Panc1 (cell line): Measurements from ENCODE around the gene CRHR2.

Source experiments
- CTCF ChIP-seq: fragments of 450-650 bp; IDR thresholded peaks from 2 replicates; pipeline ENCODE4 v1.5.1; 2017; ENCODE audit warnings: mild to moderate bottlenecking
- POLR2AphosphoS5 ChIP-seq: IDR thresholded peaks from 2 replicates; pipeline ENCODE4 v1.6.1; 2012; ENCODE audit warnings: mild to moderate bottlenecking, low read depth, low read length, moderate library complexity
- REST ChIP-seq, 2 experiments: IDR thresholded peaks; 2 replicates each; pipeline ENCODE4 v1.6.1; 2011 to 2012; ENCODE audit warnings: low read depth in 2 of 2, control low read depth in 1 of 2, low read length in 1 of 2, mild to moderate bottlenecking in 1 of 2, moderate library complexity in 1 of 2; ENCODE audit not compliant: insufficient read depth in 1 of 2
- SIN3A ChIP-seq: IDR thresholded peaks from 2 replicates; pipeline ENCODE4 v1.6.1; 2012; ENCODE audit warnings: low read depth, mild to moderate bottlenecking, low read length, moderate library complexity, borderline replicate concordance; ENCODE audit not compliant: insufficient read depth

GRCh38 chr7:30605832-30606231 is 76.4 kb downstream of the CRHR2 start:
- no peak for TF ChIP-seq CTCF
- no peak for TF ChIP-seq POLR2AphosphoS5
- no peak for TF ChIP-seq REST (IDR thresholded peaks at IDR 0.05; ENCODE audit: insufficient read depth in 1 of 2, low read depth in 2 of 2, low read length in 1 of 2)
- no peak for TF ChIP-seq SIN3A
